Prostate gland (tissue), 2 donors: ENCODE results near the gene SPACA4. TPM values are rescaled to one million over a fixed set of nuclear protein-coding genes. Genes with fewer than 3 reads are reported as not detected.

Source experiments
- DNase-seq: peaks from one replicate; pipeline ENCODE4 v3.0.0-alpha.2; 2019; ENCODE audit warnings: low spot score
- H3K27ac ChIP-seq, 2 donors: fragments of 200-600 bp; sonication (generic); 2 replicates each; pipeline ENCODE4 v1.5.1; 2017 to 2019
- H3K27me3 ChIP-seq: fragments of 200-600 bp; sonication (generic); replicated peaks from 2 replicates; pipeline ENCODE4 v1.5.1; 2019; ENCODE audit not compliant: insufficient read depth
- H3K36me3 ChIP-seq, 2 donors: fragments of 200-600 bp; sonication (generic); 1 replicate in 1 of 2; 2 replicates in 1 of 2; pipeline versions ENCODE4 v1.5.1 to v1.8.1; 2017 to 2019
- H3K4me1 ChIP-seq: fragments of 200-600 bp; sonication (generic); replicated peaks from 2 replicates; pipeline ENCODE4 v1.5.1; 2019
- H3K4me3 ChIP-seq, 2 donors: fragments of 200-600 bp; sonication (generic); 2 replicates each; pipeline ENCODE4 v1.5.1; 2017 to 2019
- H3K9me3 ChIP-seq: fragments of 200-600 bp; sonication (generic); 2 replicates; pipeline ENCODE4 v1.5.1; 2017
- POLR2A ChIP-seq: fragments of 450-650 bp; IDR thresholded peaks from one replicate; pipeline ENCODE4 v1.6.1; 2016; ENCODE audit warnings: antibody characterized with exemption, mild to moderate bottlenecking
- POLR2AphosphoS5 ChIP-seq: sonication (generic); formaldehyde crosslinking; IDR thresholded peaks from one replicate; pipeline ENCODE4 v1.6.1; 2017; ENCODE audit warnings: antibody characterized with exemption
- WGBS: methylation state at CpG from one replicate; pipeline ENCODE4 v1.1.5; 2018; 5-methylcytosine and 5-hydroxymethylcytosine counted together
- intact Hi-C: fragments of 100-400 bp; cut with DNase I; formaldehyde crosslinking; loops from one replicate; pipeline ENCODE4 v1.14.2; 2022
- total RNA-seq, 2 donors: library from RNA; depleted of rRNA; stranded (reverse); fragments of >200 nt; gene quantifications; one replicate each; pipeline ENCODE4 v1.1.0, GENCODE V29; 2016
- TF ChIP-seq, protein P1 (sequence below), 4 experiments: fragments of 200-600 bp in 2 of 4; fragments of 450-650 bp in 2 of 4; sonication (generic) in 2 of 4; IDR thresholded peaks; 1 replicate in 3 of 4; 2 replicates in 1 of 4; pipeline ENCODE4 v1.5.1; 2016 to 2019; ENCODE audit warnings: antibody characterized with exemption in 4 of 4, mild to moderate bottlenecking in 2 of 4, moderate library complexity in 2 of 4

SPACA4 gene
- total RNA-seq, 2 donors from 2014 or later: 0.32 to 6.0 TPM

DNA sequence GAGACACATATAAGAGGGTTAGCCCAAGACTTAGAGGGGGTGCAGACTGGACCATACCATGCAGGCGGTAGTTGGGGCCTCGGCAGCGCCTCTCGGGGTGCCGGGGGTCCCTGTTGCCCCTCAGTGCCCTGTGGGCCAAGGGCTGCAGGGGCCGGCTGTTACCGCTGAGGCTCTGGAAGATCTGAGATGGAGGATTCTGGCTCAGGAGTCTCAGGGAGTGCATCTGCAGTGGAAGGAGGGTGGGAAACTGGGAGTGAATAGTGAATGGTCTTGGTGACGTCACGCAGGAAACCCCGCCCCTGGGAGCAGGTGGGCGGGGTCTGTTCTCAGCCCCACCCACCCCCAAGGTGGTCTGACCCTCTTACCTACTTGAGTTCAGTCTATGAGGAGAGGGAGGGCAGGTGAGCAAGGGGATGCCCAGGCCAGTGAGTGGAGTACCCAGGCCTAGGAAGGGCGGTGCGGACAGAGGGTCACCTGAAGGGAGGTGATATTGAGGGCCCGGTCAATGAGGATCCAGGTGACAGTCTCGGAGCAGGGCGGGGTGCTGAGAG is 32.4 kb downstream of the SPACA4 start:
- intact Hi-C loops: no loop called here
- Histone ChIP-seq H3K27me3 (no peaks in the 10 kb centered on the region), H3K4me1 (peaks cover 11% of the 10 kb centered on the region), H3K27ac (peak overlapping the region; percentile 98 to 99), H3K4me3 (no peak overlapping the region), H3K9me3 (no peaks in the 10 kb centered on the region), H3K36me3 (no peaks in the 10 kb centered on the region)
- 73% methylated on average over 16 of the region's 16 CpGs for WGBS
- DNase-seq: no peak
- TF ChIP-seq POLR2AphosphoS5 (no peak), POLR2A (no peak)
- TF ChIP-seq, protein P1, sequence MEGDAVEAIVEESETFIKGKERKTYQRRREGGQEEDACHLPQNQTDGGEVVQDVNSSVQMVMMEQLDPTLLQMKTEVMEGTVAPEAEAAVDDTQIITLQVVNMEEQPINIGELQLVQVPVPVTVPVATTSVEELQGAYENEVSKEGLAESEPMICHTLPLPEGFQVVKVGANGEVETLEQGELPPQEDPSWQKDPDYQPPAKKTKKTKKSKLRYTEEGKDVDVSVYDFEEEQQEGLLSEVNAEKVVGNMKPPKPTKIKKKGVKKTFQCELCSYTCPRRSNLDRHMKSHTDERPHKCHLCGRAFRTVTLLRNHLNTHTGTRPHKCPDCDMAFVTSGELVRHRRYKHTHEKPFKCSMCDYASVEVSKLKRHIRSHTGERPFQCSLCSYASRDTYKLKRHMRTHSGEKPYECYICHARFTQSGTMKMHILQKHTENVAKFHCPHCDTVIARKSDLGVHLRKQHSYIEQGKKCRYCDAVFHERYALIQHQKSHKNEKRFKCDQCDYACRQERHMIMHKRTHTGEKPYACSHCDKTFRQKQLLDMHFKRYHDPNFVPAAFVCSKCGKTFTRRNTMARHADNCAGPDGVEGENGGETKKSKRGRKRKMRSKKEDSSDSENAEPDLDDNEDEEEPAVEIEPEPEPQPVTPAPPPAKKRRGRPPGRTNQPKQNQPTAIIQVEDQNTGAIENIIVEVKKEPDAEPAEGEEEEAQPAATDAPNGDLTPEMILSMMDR (IDR thresholded peaks at IDR 0.05): no peak

DNA sequence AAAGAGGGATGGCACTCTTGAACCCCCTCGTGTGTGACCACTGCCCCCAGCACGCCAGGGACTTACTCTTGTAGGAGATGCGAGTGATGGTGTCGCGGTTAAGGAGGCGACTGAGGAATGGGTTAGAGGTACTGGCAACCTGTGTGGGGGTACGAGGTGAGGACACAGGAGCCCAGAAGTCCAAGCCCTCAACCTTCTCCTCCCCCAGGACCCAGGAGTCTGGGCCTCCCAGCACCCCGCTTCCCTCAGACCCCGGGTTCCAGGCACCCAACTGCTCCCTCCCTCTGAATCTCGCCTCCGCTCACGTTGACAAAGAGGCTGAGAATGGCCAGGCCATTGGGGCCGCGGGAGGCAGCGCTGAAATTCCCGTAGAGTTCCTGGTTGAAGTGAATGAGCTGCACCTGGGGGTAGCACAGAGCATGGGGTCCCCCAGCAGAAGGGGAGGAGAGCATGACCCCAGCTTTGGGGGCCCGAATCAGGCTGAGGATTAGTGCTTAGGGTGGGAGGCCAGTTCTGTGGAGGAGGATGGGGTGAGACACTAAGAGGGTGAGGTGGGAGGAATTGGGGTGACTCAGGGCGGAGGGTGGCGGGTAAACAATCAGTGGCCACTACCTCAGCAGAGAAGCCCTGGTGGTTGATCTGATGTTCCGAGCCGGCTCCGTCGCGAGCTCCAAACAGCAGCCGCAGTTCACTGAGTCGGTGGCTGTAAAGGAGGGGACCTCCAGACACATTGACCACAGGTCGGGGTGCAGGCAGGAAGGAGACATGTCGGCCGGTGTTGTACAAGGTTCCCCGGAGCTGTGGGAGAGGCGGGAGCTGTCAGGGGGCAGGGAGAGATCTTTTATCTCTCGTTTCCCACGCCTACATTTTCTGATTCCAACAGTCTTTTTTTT is 33.2 kb downstream of the SPACA4 start:
- DNase-seq: no peak
- H3K27ac ChIP-seq: no peak overlapping the region
- 68% methylated on average over 33 of the region's 33 CpGs for WGBS
- H3K4me3 ChIP-seq: no peak overlapping the region
- H3K36me3 ChIP-seq: no peaks in the 10 kb centered on the region
- H3K27me3 ChIP-seq: no peaks in the 10 kb centered on the region
- TF ChIP-seq, protein P1 (IDR thresholded peaks at IDR 0.05): no peak
- TF ChIP-seq POLR2A (no peak), POLR2AphosphoS5 (no peak)
- H3K4me1 ChIP-seq: peaks cover 5% of the 10 kb centered on the region
- no peaks in the 10 kb centered on the region for H3K9me3 ChIP-seq
- intact Hi-C loops: loop anchor here (5.0 to 10.0 kb wide), 2 partner anchors 73 to 325 kb away; partner anchors contain the start of gene FTL

DNA sequence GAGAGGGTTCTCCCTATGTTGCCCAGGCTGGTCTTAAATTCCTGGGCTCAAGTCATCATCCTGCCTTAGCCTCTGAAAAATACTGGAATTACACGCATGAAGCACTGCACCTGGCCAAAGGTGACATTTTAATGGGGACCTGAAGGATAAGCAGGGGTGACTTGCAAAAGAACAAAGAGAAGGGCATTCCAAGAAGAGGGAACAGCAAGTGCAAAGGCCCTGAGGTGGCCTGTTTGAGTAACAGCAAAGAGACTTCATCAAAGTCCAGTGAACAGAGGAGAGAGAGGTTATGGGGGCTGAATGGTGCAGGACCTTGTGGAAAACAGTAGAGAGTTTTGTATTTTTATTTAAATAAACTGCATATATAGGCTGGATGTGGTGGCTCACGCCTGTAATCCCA is 35.3 kb downstream of the SPACA4 start:
- 97% methylated on average over 2 of the region's 2 CpGs for WGBS
- intact Hi-C loops: loop anchor here (5.0 to 10.0 kb wide), 2 partner anchors 70 to 323 kb away; partner anchors contain the start of gene FTL

DNA sequence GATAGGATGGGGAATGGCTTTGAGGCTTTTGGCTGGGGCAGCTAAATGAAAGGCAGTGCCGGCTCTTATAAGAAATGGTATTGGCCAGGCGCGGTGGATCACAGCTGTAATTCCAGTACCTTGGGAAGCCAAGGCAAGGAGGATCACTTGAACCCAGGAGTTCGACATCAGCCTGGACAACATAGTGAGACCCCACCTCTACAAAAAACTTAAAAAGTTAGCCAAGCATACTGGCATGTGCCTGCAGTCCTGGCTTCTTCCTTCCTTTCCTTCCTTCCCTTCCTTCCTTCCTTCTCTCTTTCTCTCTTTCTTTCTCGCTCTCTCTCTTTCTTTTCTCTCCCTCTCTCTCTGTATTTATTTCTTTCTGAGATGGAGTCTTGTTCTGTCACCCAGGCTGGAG is 36.3 kb downstream of the SPACA4 start:
- Histone ChIP-seq H3K4me1 (peaks cover 7% of the 10 kb centered on the region), H3K9me3 (no peaks in the 10 kb centered on the region), H3K27ac (no peak overlapping the region), H3K4me3 (no peak overlapping the region), H3K36me3 (no peaks in the 10 kb centered on the region), H3K27me3 (no peaks in the 10 kb centered on the region)
- TF ChIP-seq POLR2AphosphoS5 (no peak), POLR2A (no peak)
- TF ChIP-seq, protein P1 (IDR thresholded peaks at IDR 0.05): no peak
- intact Hi-C loops: loop anchor here (5.0 to 10.0 kb wide), 2 partner anchors 69 to 322 kb away; partner anchors contain the start of gene FTL
- DNase-seq: no peak
- 92% methylated on average over 5 of the region's 5 CpGs for WGBS

More for the DNA sequence above, 35.3 kb downstream of the SPACA4 start:
- Histone ChIP-seq H3K4me3 (no peak overlapping the region), H3K27ac (no peak overlapping the region), H3K4me1 (peaks cover 7% of the 10 kb centered on the region), H3K27me3 (no peaks in the 10 kb centered on the region), H3K36me3 (no peaks in the 10 kb centered on the region), H3K9me3 (no peaks in the 10 kb centered on the region)
- no peak for DNase-seq
- TF ChIP-seq POLR2A: no peak
- TF ChIP-seq, protein P1 (IDR thresholded peaks at IDR 0.05): no peak
- TF ChIP-seq POLR2AphosphoS5: no peak
